ENCODE data around the gene FKBP9.

Gene FKBP9

DNA sequence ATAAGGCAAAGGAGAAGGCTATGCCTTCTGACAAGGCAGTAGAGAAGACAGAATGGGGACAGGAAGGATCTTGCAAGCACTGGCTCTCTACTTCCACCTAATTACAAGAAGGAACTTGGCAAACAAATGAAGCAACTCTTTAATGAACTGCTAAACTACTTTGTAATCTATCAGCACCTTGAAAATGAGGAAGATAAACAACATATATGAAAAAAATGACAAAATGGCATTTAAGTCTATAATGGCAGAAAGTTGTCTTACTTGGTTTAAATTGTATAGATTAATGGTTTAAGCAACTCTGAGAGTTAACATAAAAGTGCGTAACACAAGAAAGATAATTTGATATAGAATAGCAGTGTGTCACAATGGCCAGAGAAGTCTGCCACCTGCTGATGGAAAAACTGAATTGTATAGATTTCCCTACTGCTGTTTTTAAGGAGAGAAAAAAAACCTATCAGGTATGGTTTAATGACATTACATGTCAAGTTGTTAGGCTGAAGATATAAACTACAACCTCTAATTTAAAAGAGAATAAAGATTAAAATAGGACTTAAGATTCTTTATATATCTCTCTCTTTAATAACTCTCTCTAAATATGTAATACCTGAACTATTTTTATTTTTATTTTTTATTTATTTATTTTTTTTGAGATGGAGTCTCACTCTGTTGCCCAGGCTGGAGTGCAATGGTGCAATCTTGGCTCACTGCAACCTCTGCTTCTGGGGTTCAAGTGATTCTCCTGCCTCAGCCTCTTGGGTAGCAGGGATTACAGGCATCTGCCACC is 93.5 kb downstream of the FKBP9 start:
- no peak for TF ChIP-seq POLR2AphosphoS5 (IDR thresholded peaks at IDR 0.05; ENCODE audit: borderline replicate concordance, low read depth, low read length)
- TF ChIP-seq EZH2 (IDR thresholded peaks at IDR 0.05) = no peak
- no peak for TF ChIP-seq FOXP2 (optimal IDR thresholded peaks at IDR 0.05; ENCODE audit: control extremely low read depth, extremely low read length, insufficient read depth)
- peak; percentile 34 for DNase-seq (ENCODE audit: low read depth, low spot score)
- Histone ChIP-seq H3K36me3 (ENCODE audit: insufficient read depth, low read length) (no peaks in the 10 kb centered on the region), H3K4me3 (no peak overlapping the region), H3K9me3 (ENCODE audit: low read depth, low read length) (no peaks in the 10 kb centered on the region), H3K9ac (ENCODE audit: insufficient read length) (no peak overlapping the region), H3K27ac (no peak overlapping the region)

DNA sequence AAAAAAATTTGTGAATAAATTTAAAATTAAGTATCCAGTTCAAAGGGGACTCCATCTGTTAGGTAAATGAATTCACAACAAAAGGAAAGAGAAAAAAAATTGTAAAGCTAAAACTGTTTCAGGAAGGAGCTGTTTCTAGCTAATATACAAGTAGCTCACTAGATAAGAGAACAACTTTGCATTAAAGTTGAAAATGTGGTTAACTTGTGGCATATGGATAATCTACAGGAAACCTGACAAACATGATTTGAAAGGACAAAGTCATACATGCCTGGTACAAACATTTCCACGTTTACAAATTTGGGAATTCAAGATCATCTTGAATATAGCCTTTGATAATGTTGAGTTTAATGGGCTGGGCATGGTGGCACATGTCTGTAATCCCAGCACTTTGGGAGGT is 96.5 kb downstream of the FKBP9 start:
- TF ChIP-seq FOXP2 (optimal IDR thresholded peaks at IDR 0.05; ENCODE audit: control extremely low read depth, extremely low read length, insufficient read depth) (no peak), EZH2 (IDR thresholded peaks at IDR 0.05) (no peak), POLR2AphosphoS5 (IDR thresholded peaks at IDR 0.05; ENCODE audit: borderline replicate concordance, low read depth, low read length) (no peak)
- no peak overlapping the region for H3K4me3 ChIP-seq
- no peaks in the 10 kb centered on the region for H3K9me3 ChIP-seq (ENCODE audit: low read depth, low read length)
- DNase-seq (ENCODE audit: low read depth, low spot score) = no peak
- H3K27ac ChIP-seq = no peak overlapping the region
- H3K36me3 ChIP-seq (ENCODE audit: insufficient read depth, low read length) = peaks cover 4% of the 10 kb centered on the region; the same call in 1 of the 2 replicates
- H3K9ac ChIP-seq (ENCODE audit: insufficient read length) = no peak overlapping the region

DNA sequence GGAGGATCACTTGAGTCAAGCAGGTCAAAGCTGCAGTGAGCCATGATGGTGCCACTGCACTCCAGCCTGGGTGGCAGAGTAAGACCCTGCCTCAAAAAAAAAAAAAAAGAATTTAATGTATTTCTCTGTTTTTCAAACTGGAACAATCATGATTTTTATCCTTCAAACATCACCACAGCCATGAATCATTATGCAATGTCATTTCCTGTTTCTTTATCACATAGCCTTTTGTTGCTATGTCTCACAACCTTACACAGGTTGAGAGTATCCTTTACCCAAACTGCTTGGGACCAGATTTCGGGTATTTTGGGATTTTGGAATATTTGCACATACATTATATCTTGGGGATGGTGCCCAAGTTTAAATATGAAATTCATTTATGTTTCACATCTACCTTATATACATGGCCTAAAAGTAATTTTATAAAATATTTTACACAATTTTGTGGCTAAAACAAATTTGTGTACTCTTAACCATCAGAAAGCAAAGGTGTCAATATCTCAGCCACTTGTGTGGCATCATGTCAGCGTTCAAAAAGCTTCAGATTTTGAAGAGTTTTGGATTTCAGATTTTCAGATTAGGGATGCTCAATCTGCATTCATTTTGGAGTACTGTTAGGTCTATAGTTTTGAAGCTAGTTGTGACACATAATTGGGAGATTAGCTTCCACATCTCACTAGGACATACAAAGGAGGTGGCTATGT is 97.2 kb downstream of the FKBP9 start:
- Histone ChIP-seq H3K27ac (no peak overlapping the region), H3K36me3 (ENCODE audit: insufficient read depth, low read length) (peaks cover 7% of the 10 kb centered on the region; the same call in 1 of the 2 replicates), H3K9me3 (ENCODE audit: low read depth, low read length) (no peaks in the 10 kb centered on the region), H3K9ac (ENCODE audit: insufficient read length) (no peak overlapping the region), H3K4me3 (no peak overlapping the region)
- TF ChIP-seq FOXP2 (optimal IDR thresholded peaks at IDR 0.05; ENCODE audit: control extremely low read depth, extremely low read length, insufficient read depth) (no peak), POLR2AphosphoS5 (IDR thresholded peaks at IDR 0.05; ENCODE audit: borderline replicate concordance, low read depth, low read length) (no peak), EZH2 (IDR thresholded peaks at IDR 0.05) (no peak)
- DNase-seq (ENCODE audit: low read depth, low spot score) = no peak

DNA sequence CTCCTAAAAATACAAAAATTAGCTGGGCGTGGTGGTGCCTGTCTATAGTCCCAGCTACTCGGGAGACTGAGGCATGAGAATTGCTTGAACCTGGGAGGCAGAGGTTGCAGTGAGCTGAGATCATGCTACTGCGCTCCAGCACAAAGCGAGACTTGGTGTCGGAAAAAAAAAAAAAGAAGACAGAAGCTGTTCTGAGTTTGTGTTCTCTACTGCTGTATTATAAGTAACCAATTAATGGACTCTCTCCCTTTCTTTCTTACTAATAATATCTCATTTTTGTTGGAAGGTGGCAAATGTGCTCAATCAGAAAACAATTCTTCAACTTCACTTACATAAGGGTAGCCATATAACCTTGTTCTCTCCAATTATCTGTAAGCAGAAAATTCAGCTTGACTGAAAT is 97.9 kb downstream of the FKBP9 start:
- TF ChIP-seq EZH2 (IDR thresholded peaks at IDR 0.05) (no peak), FOXP2 (optimal IDR thresholded peaks at IDR 0.05; ENCODE audit: control extremely low read depth, extremely low read length, insufficient read depth) (no peak), POLR2AphosphoS5 (IDR thresholded peaks at IDR 0.05; ENCODE audit: borderline replicate concordance, low read depth, low read length) (no peak)
- H3K27ac ChIP-seq = no peak overlapping the region
- no peak for DNase-seq (ENCODE audit: low read depth, low spot score)
- no peaks in the 10 kb centered on the region for H3K9me3 ChIP-seq (ENCODE audit: low read depth, low read length)
- no peak overlapping the region for H3K9ac ChIP-seq (ENCODE audit: insufficient read length)
- no peak overlapping the region for H3K4me3 ChIP-seq
- H3K36me3 ChIP-seq (ENCODE audit: insufficient read depth, low read length) = peaks cover 15% of the 10 kb centered on the region
